ENCODE measurements around the gene CEMIP.
"Not testable (repeated sequence)": the region's sequence is repeated elsewhere in the genome, so short reads cannot be mapped to it uniquely, and the experiment has no call there.

CEMIP gene

DNA sequence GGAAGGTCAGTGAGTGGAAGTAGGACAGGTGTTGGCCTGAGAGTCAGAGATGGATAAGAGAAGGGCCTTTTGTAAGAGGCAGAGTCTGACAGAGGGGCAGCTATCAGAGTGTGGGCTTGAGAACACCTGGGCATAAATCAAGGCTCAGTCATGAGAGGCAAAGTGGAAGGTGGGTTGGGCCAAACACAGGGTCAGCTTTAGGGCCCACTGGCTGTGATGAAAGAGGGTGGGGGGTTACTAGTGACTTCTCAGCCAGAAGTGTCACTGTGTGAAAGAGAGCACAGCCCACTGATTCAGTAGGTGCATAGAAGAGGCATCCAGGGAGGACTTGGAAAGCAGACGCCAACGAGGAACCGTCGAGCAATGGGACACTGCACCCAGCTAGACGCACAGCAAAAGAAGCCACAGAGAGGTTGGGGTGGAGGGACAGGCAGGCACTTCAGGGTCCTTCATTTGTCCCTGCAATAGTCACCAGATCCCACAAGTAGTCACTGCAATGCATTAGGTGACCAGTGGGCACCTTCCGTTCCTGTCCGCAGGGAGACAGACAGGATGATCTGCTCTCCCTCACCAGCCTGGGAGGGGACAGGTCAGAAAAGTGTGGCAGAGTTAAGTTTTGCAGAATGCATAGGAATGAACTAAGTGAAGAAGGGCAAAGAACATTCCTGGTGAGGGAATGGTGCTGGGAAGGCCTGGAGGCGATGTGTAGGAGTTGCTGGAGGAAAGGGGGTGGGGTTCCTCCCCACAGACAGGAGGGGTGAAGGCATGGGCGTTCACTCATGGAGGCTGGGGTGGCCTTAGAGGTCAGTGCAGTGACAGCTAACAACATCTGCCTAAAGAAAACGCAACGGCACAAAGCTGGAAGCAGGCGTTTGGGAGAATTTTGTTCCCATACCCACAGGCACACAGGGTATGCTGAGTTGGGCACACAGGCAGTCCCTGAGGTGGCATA is 174.1 kb downstream of the CEMIP start:
- Mint-ChIP-seq H3K4me3 (no peak overlapping the region), H3K9me3 (no peaks in the 10 kb centered on the region), H3K27me3 (no peaks in the 10 kb centered on the region), H3K4me1 (ENCODE audit: low read depth) (peaks cover 30% of the 10 kb centered on the region), H3K27ac (no peak overlapping the region), H3K36me3 (ENCODE audit: low read depth) (peaks cover 52% of the 10 kb centered on the region)

DNA sequence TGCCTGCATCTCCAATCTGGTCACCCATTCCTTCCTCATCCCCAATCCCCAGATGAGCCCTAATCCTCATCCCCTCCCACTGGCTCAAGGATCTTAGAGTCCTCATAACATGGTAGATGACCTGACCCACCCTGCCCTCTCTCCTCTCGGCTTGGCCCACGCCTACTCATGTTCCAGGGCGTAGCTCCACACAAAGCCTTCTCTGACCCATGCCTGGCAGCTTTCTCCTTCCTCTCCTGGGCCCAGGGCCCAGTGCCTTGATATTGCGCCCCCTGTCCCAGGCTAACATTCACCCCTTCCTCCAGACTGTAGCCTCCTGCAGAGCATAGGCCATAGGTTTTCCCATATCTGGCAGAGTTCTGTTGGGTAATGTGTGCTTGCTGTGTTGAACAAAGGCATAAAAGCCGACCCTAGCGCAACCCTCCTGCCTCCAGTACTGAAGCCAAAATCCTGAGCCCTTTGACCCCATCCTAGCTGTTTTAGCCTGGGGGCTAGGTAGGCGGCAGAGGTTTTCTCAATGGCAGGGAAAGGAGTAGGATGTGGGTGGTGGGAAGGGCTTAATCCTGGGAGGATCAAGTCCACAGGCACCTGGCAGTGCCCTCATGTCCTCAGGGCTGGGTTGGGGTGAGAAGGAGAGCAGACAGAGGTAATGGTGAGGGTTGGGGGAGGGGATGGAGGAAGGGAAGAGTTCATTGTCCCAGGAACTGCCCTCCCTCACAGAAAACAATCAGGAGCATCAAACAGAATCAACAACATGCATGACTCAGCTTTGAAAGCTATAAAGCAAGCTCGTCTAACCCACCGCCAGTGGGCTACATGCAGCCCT is 175.0 kb downstream of the CEMIP start:
- H3K9me3 Mint-ChIP-seq: no peaks in the 10 kb centered on the region
- peaks cover 57% of the 10 kb centered on the region for H3K36me3 Mint-ChIP-seq (ENCODE audit: low read depth)
- H3K4me1 Mint-ChIP-seq (ENCODE audit: low read depth): peaks cover 38% of the 10 kb centered on the region
- H3K4me3 Mint-ChIP-seq: no peak overlapping the region
- H3K27ac Mint-ChIP-seq: no peak overlapping the region
- no peaks in the 10 kb centered on the region for H3K27me3 Mint-ChIP-seq

DNA sequence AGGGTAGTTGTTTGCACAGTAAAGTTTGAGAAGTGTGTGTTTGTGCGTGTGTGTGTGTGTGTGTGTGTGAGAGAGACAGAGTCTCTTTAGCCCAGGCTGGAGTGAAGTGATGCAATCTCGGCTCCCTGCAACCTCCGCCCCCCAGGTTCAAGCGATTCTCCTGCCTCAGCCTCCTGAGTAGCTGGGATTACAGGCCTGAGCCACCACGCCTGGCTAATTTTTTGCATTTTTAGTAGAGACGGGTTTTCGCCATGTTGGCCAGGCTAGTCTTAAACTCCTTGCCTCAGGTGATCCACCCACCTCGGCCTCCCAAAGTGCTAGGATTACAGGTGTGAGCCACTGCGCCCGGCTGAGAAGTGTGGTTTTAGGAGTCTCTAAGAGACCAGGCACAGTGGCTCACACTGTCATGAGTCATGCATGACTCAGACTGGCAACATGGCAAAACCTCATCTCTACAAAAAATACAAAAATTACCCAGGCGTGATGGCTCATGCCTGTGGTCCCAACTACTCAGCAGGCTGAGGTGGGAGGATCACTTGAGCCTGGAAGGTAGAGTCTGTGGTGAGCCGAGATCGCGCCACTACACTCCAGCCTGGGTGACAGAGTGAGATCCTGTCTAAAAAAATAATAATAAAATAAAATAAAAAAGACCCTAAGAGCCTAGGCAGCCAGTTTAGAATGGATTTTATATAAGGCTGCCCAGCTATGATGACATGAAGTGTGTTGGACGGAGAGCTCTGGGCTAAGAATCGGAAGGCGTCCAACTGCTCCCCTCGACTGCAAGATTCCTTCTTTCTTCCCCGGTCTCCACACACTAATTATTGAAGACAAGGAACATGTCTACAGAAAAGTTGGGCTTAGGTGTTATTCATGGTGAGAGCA is 176.6 kb downstream of the CEMIP start:
- not testable (repeated sequence) for H3K9me3 Mint-ChIP-seq, H3K4me3 Mint-ChIP-seq, H3K27me3 Mint-ChIP-seq
- H3K4me1 Mint-ChIP-seq (ENCODE audit: low read depth): peaks cover 38% of the 10 kb centered on the region
- peak overlapping the region; percentile 26 for H3K27ac Mint-ChIP-seq
- H3K36me3 Mint-ChIP-seq (ENCODE audit: low read depth): peaks cover 58% of the 10 kb centered on the region

DNA sequence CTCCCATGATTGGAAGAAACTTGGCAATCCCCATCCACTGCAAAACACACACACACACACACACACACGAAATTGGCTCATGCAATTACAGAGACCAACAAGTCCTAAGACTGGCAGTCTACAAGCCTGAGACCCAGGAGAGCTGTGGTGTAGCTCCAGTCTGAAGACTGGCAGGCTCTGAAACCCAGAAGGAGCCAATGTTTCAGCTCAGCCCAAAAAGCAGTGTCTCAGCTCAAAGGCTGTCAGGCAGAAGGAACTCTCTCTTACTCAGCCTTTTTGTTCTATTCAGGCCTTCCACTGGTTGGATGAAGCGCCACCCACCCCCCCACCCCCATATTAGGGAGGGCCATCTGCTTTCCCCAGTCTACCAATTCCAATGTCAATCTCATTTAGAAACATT is 178.4 kb downstream of the CEMIP start:
- Mint-ChIP-seq H3K9me3 (no peaks in the 10 kb centered on the region), H3K4me1 (ENCODE audit: low read depth) (peaks cover 42% of the 10 kb centered on the region), H3K4me3 (no peak overlapping the region), H3K27me3 (no peaks in the 10 kb centered on the region), H3K27ac (no peak overlapping the region), H3K36me3 (ENCODE audit: low read depth) (peaks cover 58% of the 10 kb centered on the region)

DNA sequence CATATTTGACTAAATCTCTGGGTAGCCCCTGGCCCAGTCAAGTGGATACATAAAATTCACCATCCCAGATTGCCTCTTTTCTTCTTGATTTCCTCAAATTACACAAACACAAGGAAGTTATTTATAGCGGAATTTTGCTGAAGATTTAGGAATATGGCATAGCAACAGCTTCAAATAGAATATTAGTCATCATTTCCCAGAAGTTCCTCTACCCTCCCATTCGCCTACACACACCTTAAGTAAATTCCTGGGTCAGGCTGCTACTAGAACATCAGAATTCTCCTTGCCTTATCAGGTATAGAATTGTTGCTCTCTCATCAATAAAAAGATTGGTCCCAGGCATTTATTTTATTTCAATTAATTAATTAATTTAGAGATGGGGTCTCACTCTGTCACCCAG is 178.8 kb downstream of the CEMIP start:
- H3K4me3 Mint-ChIP-seq: no peak overlapping the region

DNA sequence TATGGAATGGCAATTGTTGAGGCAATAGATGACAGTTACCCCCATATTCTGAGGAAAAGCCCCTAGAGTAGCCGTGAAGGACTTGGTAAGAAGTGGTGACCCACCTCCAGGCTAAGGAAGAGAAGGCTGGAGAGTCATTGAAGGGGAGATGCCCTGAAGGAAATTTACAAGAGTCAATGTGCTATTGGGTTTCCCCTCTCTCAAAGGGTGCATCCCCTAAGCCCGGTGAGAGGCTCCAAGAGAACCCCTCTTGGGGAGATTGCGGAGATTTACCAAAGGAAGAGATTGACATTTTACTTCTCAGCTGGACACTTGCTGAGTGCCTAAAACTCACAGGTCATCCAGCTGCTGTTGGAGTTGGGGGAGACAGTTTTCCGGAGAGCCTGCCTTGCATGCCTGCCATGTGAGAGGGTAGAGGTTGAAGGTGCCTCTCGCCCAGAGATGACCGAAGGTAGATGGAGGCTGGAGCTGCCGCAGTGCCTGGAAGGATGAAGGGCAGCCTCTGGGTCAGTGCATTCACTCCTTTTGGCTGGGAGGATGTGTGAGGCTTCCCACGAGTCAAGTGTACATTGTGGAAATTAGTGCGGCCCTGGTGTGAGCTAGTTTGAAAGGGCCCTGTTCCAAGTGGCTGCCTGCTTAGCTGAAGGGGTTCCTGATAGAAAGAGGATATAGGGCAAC is 179.8 kb downstream of the CEMIP start:
- H3K4me3 Mint-ChIP-seq: no peak overlapping the region
- no peak overlapping the region for H3K27ac Mint-ChIP-seq
- H3K36me3 Mint-ChIP-seq (ENCODE audit: low read depth): peaks cover 61% of the 10 kb centered on the region

More for the DNA sequence above, 178.8 kb downstream of the CEMIP start:
- no peaks in the 10 kb centered on the region for H3K27me3 Mint-ChIP-seq
- H3K9me3 Mint-ChIP-seq: no peaks in the 10 kb centered on the region
- H3K36me3 Mint-ChIP-seq (ENCODE audit: low read depth): peaks cover 58% of the 10 kb centered on the region
- H3K4me1 Mint-ChIP-seq (ENCODE audit: low read depth): peaks cover 46% of the 10 kb centered on the region
- H3K27ac Mint-ChIP-seq: no peak overlapping the region

DNA sequence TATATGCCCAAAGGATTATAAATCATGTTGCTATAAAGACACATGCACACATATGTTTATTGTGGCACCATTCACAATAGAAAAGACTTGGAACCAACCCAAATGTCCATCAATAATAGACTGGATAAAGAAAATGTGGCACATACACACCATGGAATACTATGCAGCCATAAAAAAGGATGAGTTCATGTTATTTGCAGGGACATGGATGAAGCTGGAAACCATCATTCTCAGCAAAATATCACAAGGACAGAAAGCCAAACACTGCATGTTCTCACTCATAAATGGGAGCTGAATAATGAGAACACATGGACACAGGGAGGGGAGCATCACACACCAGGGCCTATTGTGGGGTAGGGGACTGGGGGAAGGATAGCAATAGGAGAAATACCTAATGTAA is 186.3 kb downstream of the CEMIP start:
- not testable (repeated sequence) for H3K9me3 Mint-ChIP-seq, H3K4me3 Mint-ChIP-seq, H3K27me3 Mint-ChIP-seq, H3K27ac Mint-ChIP-seq
- Mint-ChIP-seq H3K4me1 (ENCODE audit: low read depth) (peaks cover 16% of the 10 kb centered on the region), H3K36me3 (ENCODE audit: low read depth) (peaks cover 66% of the 10 kb centered on the region)

More for the DNA sequence above, 179.8 kb downstream of the CEMIP start:
- Mint-ChIP-seq H3K9me3 (no peaks in the 10 kb centered on the region), H3K27me3 (no peaks in the 10 kb centered on the region), H3K4me1 (ENCODE audit: low read depth) (peaks cover 47% of the 10 kb centered on the region)

DNA sequence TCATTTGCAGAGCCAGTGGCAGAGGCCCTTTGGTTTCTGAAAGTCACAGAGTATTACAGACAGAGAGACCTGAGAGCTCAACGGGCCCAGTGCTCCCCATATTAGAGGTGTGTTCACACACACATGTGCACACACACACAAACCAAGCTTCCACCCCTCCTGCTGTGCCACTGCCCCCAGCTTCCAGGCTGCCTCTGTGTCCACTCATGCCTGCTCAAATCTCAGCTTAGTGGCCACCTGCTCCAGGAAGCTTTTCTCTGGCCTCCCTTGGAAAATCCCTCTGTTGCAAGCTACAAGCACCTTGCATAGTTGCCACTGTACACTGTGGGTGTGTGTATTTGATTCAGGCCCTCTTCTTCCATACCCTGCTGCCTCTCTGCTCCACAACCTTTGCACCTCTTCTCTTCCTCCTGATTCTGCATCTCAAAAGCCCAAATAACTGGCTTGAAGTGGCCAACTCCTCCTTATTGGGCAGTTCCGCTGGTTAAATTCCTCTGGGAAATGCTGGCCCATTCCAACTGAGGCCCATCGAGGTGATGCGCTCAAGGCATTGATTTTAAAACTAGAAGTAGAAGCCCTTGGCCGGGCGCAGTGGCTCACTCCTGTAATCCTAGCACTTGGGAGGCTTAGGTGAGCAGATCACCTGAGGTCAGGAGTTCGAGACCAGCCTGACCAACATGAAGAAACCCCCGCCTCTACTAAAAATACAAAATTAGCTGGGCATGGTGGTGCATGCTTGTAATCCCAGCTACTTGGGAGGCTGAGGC is 187.4 kb downstream of the CEMIP start:
- Mint-ChIP-seq H3K4me1 (ENCODE audit: low read depth) (peaks cover 20% of the 10 kb centered on the region), H3K9me3 (no peaks in the 10 kb centered on the region), H3K27me3 (no peaks in the 10 kb centered on the region), H3K4me3 (no peak overlapping the region), H3K27ac (no peak overlapping the region), H3K36me3 (ENCODE audit: low read depth) (peaks cover 58% of the 10 kb centered on the region)

DNA sequence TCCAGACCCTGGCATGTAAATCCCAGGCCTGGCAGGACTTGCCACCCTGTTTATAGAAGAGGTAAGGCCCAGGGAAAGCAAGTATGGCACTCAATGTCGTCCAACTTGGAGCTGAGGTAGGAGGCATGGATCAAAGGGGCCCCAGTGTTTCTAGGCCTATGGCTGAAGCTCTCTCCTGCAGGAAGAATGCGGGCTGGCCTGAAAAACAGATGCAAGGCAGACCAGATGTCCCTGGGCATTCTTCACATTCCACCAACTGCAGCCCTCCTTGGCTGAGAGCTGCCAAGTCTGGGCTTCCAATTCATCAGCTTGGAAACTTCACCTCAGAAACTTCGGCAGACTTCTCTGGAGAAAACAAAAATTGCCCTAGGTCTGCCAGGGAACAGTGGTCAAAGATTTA is 188.3 kb downstream of the CEMIP start:
- Mint-ChIP-seq H3K4me3 (no peak overlapping the region), H3K27ac (no peak overlapping the region)

DNA sequence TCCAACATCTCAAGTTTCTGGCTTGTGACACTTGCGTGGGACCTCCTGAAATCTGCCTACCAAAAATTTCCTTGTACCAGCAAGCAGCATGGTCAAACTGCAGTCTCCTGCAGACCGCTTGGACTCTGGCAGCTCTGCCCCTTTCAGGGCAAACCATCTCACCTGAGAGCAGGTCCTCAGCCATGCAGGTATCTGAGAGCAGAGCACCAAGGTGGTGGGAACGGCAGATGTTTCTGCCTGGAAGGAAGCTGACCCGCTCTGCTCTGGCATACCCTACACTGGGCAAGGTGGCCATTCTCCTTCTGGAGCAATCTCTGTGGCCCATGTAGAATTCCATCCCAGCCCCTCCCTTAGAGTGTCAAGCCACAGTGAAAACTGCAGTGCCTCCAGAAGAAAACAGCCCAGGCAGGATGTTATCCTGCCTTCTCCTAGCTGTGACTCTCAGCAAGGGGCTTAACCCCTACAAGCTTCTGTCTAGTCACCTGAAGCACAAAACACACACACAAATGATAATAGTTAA is 188.9 kb downstream of the CEMIP start:
- no peaks in the 10 kb centered on the region for H3K9me3 Mint-ChIP-seq
- no peaks in the 10 kb centered on the region for H3K27me3 Mint-ChIP-seq
- H3K36me3 Mint-ChIP-seq (ENCODE audit: low read depth): peaks cover 45% of the 10 kb centered on the region
- peaks cover 11% of the 10 kb centered on the region for H3K4me1 Mint-ChIP-seq (ENCODE audit: low read depth)
- no peak overlapping the region for H3K27ac Mint-ChIP-seq
- no peak overlapping the region for H3K4me3 Mint-ChIP-seq

More for the DNA sequence above, 188.3 kb downstream of the CEMIP start:
- H3K4me1 Mint-ChIP-seq (ENCODE audit: low read depth): peaks cover 17% of the 10 kb centered on the region
- H3K27me3 Mint-ChIP-seq: no peaks in the 10 kb centered on the region
- peaks cover 51% of the 10 kb centered on the region for H3K36me3 Mint-ChIP-seq (ENCODE audit: low read depth)
- H3K9me3 Mint-ChIP-seq: no peaks in the 10 kb centered on the region

DNA sequence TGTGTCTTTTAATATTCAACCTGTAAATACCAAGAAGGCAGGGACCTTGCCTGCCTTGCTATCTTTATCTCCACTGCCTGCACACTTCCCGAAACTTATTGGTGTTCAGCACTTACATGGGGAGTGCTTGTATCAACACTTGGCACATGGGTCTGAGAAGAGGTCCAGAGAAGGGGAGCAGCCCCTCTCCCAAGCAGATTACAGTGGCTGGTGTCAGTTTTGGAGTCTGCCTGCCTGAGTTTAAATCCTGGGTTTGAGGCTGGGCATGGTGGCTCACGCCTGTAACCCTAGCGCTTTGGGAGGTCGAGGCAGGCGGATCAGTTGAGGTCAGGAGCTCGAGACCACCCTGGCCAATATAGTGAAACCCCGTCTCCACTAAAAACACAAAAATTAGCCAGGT is 190.1 kb downstream of the CEMIP start:
- Mint-ChIP-seq H3K4me1 (ENCODE audit: low read depth) (peaks cover 10% of the 10 kb centered on the region), H3K27me3 (no peaks in the 10 kb centered on the region), H3K36me3 (ENCODE audit: low read depth) (peaks cover 34% of the 10 kb centered on the region), H3K27ac (no peak overlapping the region), H3K9me3 (no peaks in the 10 kb centered on the region), H3K4me3 (no peak overlapping the region)

DNA sequence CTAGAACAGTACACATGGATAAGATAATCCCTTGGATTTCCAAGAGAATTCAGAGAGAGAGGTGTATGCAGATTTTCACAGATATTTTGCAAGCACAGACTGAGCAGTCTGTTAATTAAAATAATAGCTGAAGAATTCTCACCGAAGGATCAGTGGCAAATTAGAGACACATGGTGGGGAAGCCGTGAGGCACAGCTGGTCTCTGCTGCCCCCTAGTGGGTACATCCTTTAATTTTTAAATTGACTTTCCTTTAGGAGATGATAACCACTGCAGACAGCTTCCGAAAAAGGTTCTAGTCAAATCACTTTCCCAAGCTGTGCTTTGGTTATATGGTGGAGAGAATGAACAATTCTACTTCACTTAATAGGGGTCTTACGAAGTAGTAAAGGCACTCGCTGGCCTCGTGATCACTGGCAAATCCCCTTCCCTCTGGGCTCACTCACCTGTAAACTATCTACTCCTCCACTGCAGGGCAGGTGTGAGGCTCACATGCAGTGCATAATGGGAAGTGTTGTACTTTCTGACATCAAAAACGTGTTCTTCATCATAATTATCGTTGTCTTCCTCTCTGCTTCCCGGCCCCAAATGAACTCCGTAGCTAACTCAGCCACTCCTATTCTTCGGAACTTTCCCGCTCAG is 191.0 kb downstream of the CEMIP start:
- Mint-ChIP-seq H3K4me3 (no peak overlapping the region), H3K27me3 (no peaks in the 10 kb centered on the region), H3K9me3 (no peaks in the 10 kb centered on the region), H3K36me3 (ENCODE audit: low read depth) (peaks cover 26% of the 10 kb centered on the region), H3K27ac (no peak overlapping the region), H3K4me1 (ENCODE audit: low read depth) (peaks cover 15% of the 10 kb centered on the region)

DNA sequence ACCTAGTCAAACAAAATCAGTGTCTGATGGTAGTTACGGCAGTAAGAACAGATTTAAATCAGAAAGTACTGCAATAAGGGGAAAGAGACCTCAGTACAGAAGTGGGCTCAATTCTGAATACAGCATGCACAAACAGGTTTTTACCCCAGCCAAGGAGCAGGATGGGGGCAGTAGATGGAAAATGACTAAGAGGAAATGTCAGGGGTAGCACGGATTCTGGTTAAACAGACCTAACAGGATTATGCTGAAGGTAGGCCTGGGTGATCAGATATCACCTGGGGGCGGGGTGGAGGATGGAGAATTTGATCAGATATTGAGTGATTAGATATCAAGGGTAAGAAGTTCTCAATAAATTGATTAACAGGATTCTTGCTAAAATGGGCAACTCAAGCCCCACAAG is 191.5 kb downstream of the CEMIP start:
- Mint-ChIP-seq H3K4me3 (no peak overlapping the region), H3K27ac (no peak overlapping the region), H3K4me1 (ENCODE audit: low read depth) (peaks cover 20% of the 10 kb centered on the region), H3K36me3 (ENCODE audit: low read depth) (peaks cover 21% of the 10 kb centered on the region), H3K9me3 (no peaks in the 10 kb centered on the region), H3K27me3 (no peaks in the 10 kb centered on the region)

All from stimulated activated naive CD8-positive, alpha-beta T cell treated with anti-CD3 and anti-CD28 coated beads, Interleukin-15, Interleukin-2, amounts not matched to agents 100 ng/mL and 50 ng/mL, for 24 hours (primary cell).